Upper lobe of left lung (tissue), 4 donors: Measurements from ENCODE around the gene CAPN2.

ENCODE experiments used
- EP300 ChIP-seq, 4 donors: sonication (generic); formaldehyde crosslinking; IDR thresholded peaks; one replicate each; pipeline ENCODE4 v1.5.1; 2017; ENCODE audit warnings: antibody characterized with exemption in 4 of 4, control low read depth in 2 of 4
- POLR2AphosphoS5 ChIP-seq, 2 donors: sonication (generic); formaldehyde crosslinking; IDR thresholded peaks; one replicate each; pipeline ENCODE4 v1.5.1; 2017; ENCODE audit warnings: antibody characterized with exemption in 2 of 2
- TF ChIP-seq, protein P1 (sequence below), 6 experiments: fragments of 450-650 bp in 4 of 6; fragments of 200-600 bp in 2 of 6; sonication (generic) in 2 of 6; IDR thresholded peaks; one replicate each; pipeline ENCODE4 v1.5.1; 2016 to 2019; ENCODE audit warnings: antibody characterized with exemption in 6 of 6

DNA sequence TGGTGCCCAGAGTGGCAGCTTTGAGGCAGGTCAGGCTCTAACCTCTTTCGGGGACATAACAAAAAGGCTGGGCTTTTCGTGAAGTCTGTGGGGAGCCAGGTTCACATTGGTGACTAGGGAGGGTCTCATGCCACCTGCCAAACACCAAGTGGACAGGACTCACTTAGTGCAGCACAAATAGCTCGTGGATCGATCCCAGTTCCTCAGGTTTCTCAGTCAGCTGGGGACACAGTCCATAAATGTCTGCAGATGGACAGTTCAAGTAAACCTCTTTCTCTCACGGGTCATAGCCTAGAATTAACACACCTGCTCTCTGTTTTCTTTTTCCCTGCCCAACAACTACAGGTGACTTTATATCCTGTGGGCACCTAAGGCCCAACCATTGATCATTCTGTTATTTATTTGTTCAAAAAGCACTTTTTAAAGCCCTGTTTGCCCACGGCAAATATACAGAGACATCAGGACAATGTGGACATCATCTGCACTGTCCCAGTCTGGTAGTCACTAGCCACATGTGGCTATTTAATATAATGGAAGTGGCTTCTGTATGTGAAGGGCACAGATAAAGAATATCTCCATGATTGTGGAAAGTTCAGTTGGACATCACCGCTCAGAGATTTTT is 53.5 kb downstream of the CAPN2 start:
- TF ChIP-seq EP300 (IDR thresholded peaks at IDR 0.05) = no peak
- TF ChIP-seq, protein P1, sequence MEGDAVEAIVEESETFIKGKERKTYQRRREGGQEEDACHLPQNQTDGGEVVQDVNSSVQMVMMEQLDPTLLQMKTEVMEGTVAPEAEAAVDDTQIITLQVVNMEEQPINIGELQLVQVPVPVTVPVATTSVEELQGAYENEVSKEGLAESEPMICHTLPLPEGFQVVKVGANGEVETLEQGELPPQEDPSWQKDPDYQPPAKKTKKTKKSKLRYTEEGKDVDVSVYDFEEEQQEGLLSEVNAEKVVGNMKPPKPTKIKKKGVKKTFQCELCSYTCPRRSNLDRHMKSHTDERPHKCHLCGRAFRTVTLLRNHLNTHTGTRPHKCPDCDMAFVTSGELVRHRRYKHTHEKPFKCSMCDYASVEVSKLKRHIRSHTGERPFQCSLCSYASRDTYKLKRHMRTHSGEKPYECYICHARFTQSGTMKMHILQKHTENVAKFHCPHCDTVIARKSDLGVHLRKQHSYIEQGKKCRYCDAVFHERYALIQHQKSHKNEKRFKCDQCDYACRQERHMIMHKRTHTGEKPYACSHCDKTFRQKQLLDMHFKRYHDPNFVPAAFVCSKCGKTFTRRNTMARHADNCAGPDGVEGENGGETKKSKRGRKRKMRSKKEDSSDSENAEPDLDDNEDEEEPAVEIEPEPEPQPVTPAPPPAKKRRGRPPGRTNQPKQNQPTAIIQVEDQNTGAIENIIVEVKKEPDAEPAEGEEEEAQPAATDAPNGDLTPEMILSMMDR (IDR thresholded peaks at IDR 0.05) = no peak
- TF ChIP-seq POLR2AphosphoS5 (IDR thresholded peaks at IDR 0.05) = no peak
